ENCODE data around the gene SPG11. TPM values are rescaled to one million over a fixed set of nuclear protein-coding genes. Genes with fewer than 3 reads are reported as not detected.
"Not testable (repeated sequence)": the region's sequence is repeated elsewhere in the genome, so short reads cannot be mapped to it uniquely, and the experiment has no call there.

Gene SPG11
- total and polyA plus RNA-seq, 2 experiments from 2014 or later = 15.7 to 65.1 TPM

DNA sequence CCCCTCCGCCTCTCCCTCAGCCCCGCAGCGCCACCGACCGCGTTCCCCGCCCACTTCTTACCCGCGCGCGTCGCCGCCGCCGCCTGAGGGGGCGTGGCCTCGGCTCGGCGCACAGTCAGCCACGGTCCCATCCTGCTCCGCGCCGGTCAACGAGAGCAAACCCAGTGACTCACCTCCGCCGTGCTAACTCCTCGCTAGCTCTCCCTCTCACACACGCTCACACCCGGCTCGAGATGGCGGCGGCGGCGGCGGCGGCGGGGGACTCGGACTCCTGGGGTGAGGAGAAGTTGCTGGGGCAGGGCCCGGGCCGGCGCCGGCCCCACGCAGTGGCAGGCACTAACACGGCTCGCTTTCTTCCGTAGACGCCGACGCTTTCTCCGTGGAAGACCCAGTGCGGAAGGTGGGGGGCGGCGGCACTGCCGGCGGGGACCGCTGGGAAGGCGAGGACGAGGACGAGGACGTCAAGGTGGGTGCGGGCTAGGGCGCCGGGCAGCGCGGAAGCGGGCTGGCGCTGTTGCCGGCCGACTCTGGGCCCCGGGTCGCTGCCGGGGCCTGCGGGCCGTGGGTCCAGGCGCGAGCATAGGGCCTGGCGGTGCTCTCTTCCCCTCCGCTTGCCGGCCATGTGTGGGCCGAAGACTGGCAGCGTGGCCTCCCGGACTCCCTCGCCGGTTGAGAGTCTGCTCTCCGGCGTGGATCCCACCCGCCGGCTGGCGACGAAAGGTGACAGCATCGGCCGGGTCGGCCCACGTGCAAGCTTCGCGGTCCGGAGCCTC, 126.3 kb downstream of the SPG11 start, which contains the start of gene EIF3J:
EIF3J (plus strand) TSS at position 186 of the 773 bp plus-strand sequence; CDS start at position 234, 48 bp downstream.
- no peaks in the 10 kb centered on the region for H3K27me3 ChIP-seq
- H3K36me3 ChIP-seq = peaks cover 3% of the 10 kb centered on the region
- peak within 1 kb of the TSS; percentile 61 for H3K4me3 ChIP-seq
- TF ChIP-seq, protein P1, sequence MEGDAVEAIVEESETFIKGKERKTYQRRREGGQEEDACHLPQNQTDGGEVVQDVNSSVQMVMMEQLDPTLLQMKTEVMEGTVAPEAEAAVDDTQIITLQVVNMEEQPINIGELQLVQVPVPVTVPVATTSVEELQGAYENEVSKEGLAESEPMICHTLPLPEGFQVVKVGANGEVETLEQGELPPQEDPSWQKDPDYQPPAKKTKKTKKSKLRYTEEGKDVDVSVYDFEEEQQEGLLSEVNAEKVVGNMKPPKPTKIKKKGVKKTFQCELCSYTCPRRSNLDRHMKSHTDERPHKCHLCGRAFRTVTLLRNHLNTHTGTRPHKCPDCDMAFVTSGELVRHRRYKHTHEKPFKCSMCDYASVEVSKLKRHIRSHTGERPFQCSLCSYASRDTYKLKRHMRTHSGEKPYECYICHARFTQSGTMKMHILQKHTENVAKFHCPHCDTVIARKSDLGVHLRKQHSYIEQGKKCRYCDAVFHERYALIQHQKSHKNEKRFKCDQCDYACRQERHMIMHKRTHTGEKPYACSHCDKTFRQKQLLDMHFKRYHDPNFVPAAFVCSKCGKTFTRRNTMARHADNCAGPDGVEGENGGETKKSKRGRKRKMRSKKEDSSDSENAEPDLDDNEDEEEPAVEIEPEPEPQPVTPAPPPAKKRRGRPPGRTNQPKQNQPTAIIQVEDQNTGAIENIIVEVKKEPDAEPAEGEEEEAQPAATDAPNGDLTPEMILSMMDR (IDR thresholded peaks at IDR 0.05; ENCODE audit: low read depth, low read length) = no peak
- DNase-seq (ENCODE audit: low read depth in 1 of 2, low spot score in 1 of 2) = peak; percentile 96 to 99
- H3K9me3 ChIP-seq (ENCODE audit: low read depth) = no peaks in the 10 kb centered on the region
- peaks cover 10% of the 10 kb centered on the region for H3K4me1 ChIP-seq (ENCODE audit: low read depth)
- peak within 1 kb of the TSS; percentile 93 for H3K27ac ChIP-seq

DNA sequence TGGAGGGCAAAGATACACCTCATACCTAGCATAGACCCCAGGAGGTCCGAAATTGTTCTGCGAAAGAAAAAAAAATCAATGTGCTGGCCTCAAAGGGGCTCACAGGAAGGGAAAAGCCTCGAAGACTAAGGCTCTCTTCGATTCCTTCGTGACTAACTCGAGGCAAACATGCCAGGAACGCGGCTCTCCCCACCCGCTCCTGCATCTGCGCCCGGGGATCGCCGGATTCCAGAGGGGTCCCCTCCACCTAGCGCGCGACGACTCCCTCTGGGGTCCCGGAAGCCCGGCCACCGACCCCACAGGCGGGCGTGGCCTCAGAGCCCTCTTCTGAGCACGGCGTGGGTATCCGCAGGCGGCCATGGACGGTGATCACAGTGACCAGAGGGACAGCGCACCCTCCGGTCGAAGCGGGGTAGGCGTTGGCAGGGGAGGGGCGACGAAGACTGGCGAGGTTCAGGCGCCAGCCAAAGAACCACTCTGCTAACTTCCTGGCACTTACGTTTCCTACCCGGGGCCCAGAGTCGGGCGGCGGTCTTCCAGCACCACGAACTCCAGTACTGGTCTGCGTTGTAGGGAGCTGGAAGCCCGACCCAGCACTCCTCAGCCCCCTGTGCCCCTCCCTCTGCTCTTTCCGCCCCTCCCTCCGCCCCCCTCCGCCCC, 127.0 kb downstream of the SPG11 start:
- Histone ChIP-seq H3K27ac (peak overlapping the region; percentile 93), H3K4me1 (ENCODE audit: low read depth) (peaks cover 10% of the 10 kb centered on the region), H3K9me3 (ENCODE audit: low read depth) (no peaks in the 10 kb centered on the region), H3K36me3 (peaks cover 3% of the 10 kb centered on the region), H3K4me3 (peak overlapping the region; percentile 61), H3K27me3 (no peaks in the 10 kb centered on the region)
- peak in 1 of 2 donors; percentile 92 for DNase-seq (ENCODE audit: low read depth in 1 of 2, low spot score in 1 of 2)
- TF ChIP-seq, protein P1 (IDR thresholded peaks at IDR 0.05; ENCODE audit: low read depth, low read length) = peak; percentile 48

DNA sequence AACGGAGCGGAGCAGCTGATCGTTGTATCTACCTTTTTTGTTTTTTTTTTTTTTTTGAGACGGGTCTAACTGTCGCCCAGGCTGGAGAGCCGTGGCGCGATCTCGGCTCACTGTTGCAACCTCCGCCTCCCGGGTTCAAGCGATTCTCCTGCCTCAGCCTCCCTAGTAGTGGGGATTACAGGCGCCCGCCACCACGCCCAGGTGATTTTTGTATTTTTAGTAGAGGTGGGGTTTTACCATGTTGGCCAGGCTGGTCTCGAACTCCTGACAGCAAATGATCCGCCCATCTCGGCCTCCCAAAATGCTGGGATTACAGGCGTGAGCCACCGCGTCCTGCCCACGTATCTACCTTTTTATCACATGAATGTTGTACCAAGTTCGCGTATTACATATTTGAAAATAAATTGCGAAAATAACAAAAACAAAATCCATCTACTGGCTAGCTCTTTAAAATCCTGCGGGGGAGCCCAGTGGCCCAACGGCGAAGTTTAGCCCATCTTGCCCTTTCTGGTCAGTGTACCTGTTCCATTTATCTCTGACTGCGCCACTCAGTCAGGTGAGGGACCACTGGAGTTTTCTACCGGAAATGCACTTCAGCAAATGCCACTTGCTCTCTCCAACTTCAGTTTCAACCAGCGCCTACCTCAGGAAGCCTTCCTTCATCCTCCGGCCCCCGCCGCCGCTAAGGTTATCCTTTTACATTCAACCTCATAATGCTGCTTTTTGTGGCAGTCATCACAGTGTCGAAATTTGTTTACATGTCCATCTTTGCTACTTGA, 127.8 kb downstream of the SPG11 start:
- H3K27me3 ChIP-seq = no peaks in the 10 kb centered on the region
- TF ChIP-seq, protein P1 (IDR thresholded peaks at IDR 0.05; ENCODE audit: low read depth, low read length) = no peak
- no peaks in the 10 kb centered on the region for H3K9me3 ChIP-seq (ENCODE audit: low read depth)
- peak in 1 of 2 donors; percentile 46 for DNase-seq (ENCODE audit: low read depth in 1 of 2, low spot score in 1 of 2)
- H3K27ac ChIP-seq = peak overlapping the region; percentile 93
- peak overlapping the region; percentile 61 for H3K4me3 ChIP-seq
- peaks cover 10% of the 10 kb centered on the region for H3K4me1 ChIP-seq (ENCODE audit: low read depth)
- H3K36me3 ChIP-seq = peaks cover 3% of the 10 kb centered on the region

DNA sequence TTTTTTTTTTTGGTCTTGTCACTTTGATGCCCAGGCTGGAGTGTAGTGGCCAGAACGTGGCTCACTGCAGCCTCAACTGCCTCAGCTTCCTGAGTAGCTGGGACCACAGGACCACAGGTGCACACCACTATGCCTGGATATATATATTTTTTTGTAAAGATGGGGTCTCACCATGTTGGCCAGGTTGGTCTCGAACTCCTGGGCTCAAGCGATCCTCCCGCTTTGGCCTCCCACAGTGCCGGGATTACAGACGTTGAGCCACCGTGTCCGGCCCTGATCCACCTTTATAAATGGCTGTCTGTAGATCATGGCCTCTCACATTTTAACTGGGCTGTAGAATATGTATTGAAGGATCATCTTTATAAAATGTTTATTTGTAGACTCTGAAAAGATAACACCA, 128.4 kb downstream of the SPG11 start:
- Histone ChIP-seq H3K9me3 (ENCODE audit: low read depth) (no peaks in the 10 kb centered on the region), H3K27ac (no peak overlapping the region), H3K4me3 (no peak overlapping the region), H3K4me1 (ENCODE audit: low read depth) (peaks cover 10% of the 10 kb centered on the region), H3K27me3 (no peaks in the 10 kb centered on the region), H3K36me3 (no peaks in the 10 kb centered on the region)
- DNase-seq (ENCODE audit: low read depth in 1 of 2, low spot score in 1 of 2) = no peak
- TF ChIP-seq, protein P1 (IDR thresholded peaks at IDR 0.05; ENCODE audit: low read depth, low read length) = no peak

DNA sequence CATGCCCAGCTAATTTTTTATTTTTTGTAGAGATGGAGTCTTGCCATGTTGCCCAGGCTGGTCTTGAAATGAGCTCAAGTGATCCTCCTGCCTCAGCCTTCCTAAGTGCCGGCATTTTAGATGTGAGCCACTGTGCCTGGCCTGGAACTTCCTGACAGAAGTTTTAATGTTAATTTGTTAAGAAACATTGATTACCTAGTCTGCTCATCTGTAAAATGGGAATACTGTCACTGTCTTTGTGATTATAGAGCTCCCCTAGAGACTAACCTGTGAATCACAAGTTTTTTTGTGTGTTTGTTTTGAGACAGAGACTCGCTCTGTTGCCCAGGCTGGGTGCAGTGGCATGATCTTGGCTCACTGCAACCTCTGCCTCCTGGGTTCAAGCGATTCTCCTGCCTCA, 130.8 kb downstream of the SPG11 start:
- DNase-seq (ENCODE audit: low read depth in 1 of 2, low spot score in 1 of 2) = no peak
- no peaks in the 10 kb centered on the region for H3K36me3 ChIP-seq
- H3K9me3 ChIP-seq (ENCODE audit: low read depth) = no peaks in the 10 kb centered on the region
- H3K27ac ChIP-seq = no peak overlapping the region
- H3K4me3 ChIP-seq = no peak overlapping the region
- no peaks in the 10 kb centered on the region for H3K4me1 ChIP-seq (ENCODE audit: low read depth)
- TF ChIP-seq, protein P1 (IDR thresholded peaks at IDR 0.05; ENCODE audit: low read depth, low read length) = no peak
- H3K27me3 ChIP-seq = no peaks in the 10 kb centered on the region

DNA sequence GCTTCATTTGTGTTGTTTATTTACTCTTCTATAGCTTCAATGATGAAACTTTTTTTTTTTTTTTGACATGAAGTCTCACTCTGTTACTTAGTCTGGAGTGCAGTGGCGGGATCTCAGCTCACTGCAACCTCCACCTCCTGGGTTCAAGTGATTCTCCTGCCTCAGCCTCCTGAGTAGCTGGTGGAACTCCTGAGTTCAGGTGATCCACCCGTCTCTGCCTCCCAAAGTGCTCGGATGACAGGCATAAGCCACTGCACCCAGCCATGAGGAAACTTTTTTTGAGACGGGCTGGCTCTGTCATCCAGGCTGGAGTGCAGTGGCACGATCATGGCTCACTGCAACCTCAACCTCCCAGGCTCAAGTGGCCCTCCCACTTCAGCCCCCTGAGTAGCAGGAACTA, 131.2 kb downstream of the SPG11 start:
- H3K27me3 ChIP-seq; H3K36me3 ChIP-seq; H3K27ac ChIP-seq; H3K4me3 ChIP-seq; DNase-seq (ENCODE audit: low read depth in 1 of 2, low spot score in 1 of 2); H3K4me1 ChIP-seq (ENCODE audit: low read depth); H3K9me3 ChIP-seq (ENCODE audit: low read depth): not testable (repeated sequence)

Measured in cardiac muscle cell (in vitro differentiated cells and primary cell).